H1 (cell line): ENCODE measurements around the gene SPSB2. TPM values are rescaled to one million over a fixed set of nuclear protein-coding genes. Genes with fewer than 3 reads are reported as not detected.

Experiments
- GABPA ChIP-seq: IDR thresholded peaks from 2 replicates; pipeline ENCODE4 v1.6.1; 2011; ENCODE audit warnings: mild to moderate bottlenecking, low read length, moderate library complexity, borderline replicate concordance; ENCODE audit not compliant: insufficient read depth
- HDAC6 ChIP-seq: IDR thresholded peaks from one replicate; pipeline ENCODE4 v1.7.1; 2012; ENCODE audit warnings: low read depth, mild to moderate bottlenecking, inconsistent platforms, low read length, moderate library complexity
- POLR2A ChIP-seq, 2 experiments: IDR thresholded peaks; 1 replicate in 1 of 2; 2 replicates in 1 of 2; pipeline ENCODE4 v1.6.1; 2011; ENCODE audit warnings: low read depth in 2 of 2, low read length in 2 of 2, mild to moderate bottlenecking in 2 of 2; ENCODE audit errors: control extremely low read depth in 1 of 2
- SIN3A ChIP-seq, 2 experiments: IDR thresholded peaks in 1 of 2; conservative IDR thresholded peaks in 1 of 2; 2 replicates each; pipeline ENCODE4 v1.6.1; 2011 to 2012; ENCODE audit warnings: low read length in 2 of 2, improper control_type of control experiment in 1 of 2, low read depth in 1 of 2, mild to moderate bottlenecking in 1 of 2
- SRF ChIP-seq: IDR thresholded peaks from 2 replicates; pipeline ENCODE4 v1.6.1; 2011; ENCODE audit warnings: mild to moderate bottlenecking, low read depth, low read length, moderate library complexity
- polyA plus RNA-seq, 7 experiments: library from polyadenylated mRNA; depleted of rRNA in 3 of 7; stranded (reverse) in 5 of 7; unstranded in 2 of 7; fragments of >200 nt in 5 of 7; fragments of 200-250 nt in 2 of 7; gene quantifications; 1 replicate in 5 of 7; 2 replicates in 1 of 7; 4 replicates in 1 of 7; pipeline versions ENCODE4 v1.2.1 to v1.2.3, GENCODE V29; 2011 to 2013; ENCODE audit warnings: missing spikeins in 2 of 7, mixed read lengths in 2 of 7
- total RNA-seq: library from RNA; stranded (reverse); fragmentation: NEBNext Ultra II Directional; extraction: Animal tissue kit (Norgen Biotek cat#: 25700); gene quantifications from 2 replicates; pipeline ENCODE4 v1.2.1, GENCODE V29; 2021
- TF ChIP-seq, protein P1 (sequence below): IDR thresholded peaks from 2 replicates; pipeline ENCODE4 v1.6.1; 2012; ENCODE audit warnings: inconsistent platforms

SPSB2 gene
- total and polyA plus RNA-seq, 2 of the 8 experiments (the other 6 are each of a cell fraction or from before 2014, with no cell fraction given): 13.0 to 23.2 TPM

DNA sequence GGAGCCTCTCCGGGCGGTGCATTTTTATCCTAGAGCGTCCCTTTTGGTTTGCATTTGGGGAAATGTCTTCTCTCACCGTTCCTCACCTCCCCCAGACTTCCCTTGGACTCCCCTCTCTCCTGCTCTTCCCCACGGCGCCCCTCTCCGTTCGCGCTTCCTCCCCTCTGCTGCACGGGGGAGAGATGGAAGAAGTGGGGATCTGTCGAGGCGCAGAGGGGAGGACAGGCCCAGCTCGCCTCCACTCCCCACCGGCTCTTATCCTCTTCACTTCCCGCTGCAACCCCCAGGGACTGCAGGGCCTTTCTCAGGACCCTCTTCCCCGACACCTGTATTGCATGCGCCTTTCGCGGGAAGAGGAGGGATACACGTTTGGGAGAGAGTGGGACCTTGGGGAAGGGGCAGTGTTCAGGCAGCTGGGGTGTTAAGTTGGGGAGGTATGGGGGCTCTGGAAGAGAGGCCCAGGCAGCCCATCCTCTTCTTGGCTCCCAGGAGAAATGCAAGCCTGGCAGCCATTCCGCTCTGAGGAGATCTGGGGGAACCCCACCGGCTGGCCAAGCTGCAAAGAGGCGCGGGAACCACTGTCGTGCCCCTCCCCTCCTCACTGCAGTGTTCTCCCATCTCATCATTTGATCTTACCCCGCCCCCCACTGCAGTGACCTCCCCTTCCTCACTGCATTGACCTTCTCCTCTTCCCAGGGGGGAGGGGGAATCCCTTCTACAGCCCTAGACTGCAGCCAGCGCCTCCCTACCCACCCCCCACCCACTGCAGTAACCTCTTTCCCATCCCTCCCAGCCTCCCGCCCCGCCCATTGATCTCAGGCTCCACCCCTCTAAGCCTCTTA, 42.1 kb upstream of the SPSB2 start (continued):
- TF ChIP-seq, protein P1, sequence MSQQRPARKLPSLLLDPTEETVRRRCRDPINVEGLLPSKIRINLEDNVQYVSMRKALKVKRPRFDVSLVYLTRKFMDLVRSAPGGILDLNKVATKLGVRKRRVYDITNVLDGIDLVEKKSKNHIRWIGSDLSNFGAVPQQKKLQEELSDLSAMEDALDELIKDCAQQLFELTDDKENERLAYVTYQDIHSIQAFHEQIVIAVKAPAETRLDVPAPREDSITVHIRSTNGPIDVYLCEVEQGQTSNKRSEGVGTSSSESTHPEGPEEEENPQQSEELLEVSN: no peak
- TF ChIP-seq SIN3A (conservative IDR thresholded peaks at IDR 0.05 in 1 of 2, IDR thresholded peaks at IDR 0.05 in 1 of 2; ENCODE audit: low read depth in 1 of 2, low read length in 2 of 2) (no peak), GABPA (no peak), HDAC6 (no peak), POLR2A (IDR thresholded peaks at IDR 0.05; ENCODE audit: control extremely low read depth in 1 of 2, low read depth in 2 of 2, low read length in 2 of 2) (no peak), SRF (no peak)
